ENCODE measurements around the gene ALOX15.
"Not testable (repeated sequence)": the region's sequence is repeated elsewhere in the genome, so short reads cannot be mapped to it uniquely, and the experiment has no call there.

The ALOX15 gene

DNA sequence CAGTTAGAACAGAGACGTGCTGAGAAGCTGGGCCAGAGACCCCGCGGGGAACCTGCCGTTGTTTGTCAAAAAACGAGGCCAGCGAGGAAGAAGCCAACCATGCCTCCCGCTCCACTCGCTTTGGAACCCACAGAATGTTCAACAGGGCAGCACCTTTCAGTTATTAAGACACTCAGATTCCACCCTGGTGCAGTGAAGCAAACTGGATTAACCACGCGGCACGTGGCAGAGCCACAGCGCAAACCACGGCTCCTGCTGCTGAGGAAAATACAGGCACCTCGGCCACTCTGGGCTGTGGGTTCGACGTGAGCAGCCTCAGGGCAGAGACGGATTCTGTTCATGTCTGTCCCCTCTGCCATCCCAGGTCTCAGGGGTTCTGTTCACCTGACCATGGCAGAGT is 24.4 kb downstream of the ALOX15 start:
- no peak for DNase-seq (ENCODE audit: low read depth)

DNA sequence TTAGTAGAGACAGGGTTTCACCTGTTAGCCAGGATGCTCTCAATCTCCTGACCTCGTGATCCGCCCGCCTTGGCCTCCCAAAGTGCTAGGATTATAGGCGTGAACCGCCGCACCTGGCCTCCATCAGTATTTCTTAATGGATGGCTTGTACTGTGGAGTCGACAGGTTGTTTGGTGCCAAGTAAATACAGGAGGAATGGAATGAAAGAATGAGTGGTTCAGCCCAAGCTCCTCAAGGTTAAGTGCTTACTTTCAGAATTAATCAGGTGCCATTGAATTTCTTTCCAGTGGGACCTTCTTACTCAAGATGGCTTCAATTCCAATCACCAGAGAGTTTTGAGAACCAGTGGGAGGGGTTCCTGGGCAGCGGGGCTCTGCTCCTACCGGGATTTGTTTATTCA is 25.0 kb downstream of the ALOX15 start:
- DNase-seq (ENCODE audit: low read depth) = no peak

DNA sequence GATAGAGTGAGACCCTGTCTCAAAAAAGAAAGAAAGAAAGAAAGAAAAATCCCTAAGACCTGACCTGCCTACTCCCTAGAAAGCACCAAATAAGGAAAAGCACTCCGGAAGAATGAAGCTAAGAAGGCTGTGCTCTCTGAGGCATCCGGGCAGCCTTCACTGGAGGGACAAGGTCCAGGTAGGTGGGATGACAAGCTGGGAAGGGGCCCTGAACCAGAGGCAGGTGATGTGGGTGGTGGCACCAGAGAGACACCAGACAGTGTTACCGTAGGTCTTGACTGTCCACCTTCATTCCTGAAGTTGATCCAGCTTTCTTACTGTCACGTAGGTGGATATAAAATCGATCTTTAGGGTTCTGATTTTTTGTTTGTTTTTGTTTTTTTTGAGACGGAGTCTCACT is 30.8 kb downstream of the ALOX15 start:
- DNase-seq (ENCODE audit: low read depth) = no peak

DNA sequence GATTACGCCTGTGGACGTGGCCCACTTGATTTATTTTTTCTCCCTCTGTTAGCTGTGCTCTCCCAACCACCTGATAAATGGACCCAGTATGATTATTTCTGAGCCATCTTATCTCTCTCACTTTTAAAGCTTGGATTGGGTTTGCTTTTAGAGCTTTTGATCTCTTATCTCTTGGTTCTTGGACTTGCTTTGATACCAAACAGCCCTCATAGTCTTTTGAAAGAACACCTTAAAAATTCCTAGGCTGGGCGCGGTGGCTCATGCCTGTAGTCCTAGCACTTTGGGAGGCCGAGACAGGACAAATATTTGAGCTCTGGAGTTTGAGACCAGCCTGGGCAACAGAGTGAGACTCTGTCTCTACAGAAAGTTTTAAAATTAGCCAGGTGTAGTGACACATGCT is 31.3 kb downstream of the ALOX15 start:
- DNase-seq (ENCODE audit: low read depth) = no peak

DNA sequence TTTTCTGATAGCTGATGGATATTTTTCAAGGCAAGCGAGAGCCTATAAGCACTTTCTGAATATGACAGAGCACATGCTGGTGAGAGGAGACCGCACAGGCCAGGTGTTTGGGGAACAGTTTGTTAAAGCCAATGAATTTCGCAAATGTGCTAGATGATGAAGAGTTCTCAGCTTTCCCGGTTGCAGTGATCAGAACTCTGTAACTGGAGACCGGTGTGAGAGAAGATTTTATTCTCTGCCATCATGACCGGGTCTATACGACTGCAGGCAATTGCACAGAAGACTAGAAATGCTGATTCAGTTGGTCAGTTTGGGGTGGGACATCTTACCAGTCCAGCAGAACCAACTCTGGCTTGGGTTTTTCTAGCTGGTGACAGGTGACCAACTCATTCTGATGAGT is 31.7 kb downstream of the ALOX15 start:
- no peak for DNase-seq (ENCODE audit: low read depth)

DNA sequence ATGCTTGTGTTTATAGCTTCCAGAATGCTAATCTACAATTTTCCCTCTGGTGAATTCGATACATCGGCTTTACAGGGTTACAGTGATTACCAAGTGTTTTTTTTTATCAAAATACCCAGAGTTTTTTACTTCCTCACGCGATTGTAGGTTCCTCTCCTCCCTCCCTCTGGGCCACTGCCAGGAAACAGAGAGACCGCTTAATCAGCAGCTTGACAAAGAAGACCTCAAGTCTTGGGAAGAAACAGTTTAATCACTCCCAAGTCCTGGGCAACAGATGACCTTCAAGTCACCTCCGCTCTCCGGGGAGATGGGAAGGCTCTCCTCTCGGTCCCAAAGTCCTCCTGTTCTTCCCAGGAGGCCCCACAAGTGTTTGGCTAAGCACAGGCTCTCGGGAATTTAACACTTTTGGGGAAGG is 33.7 kb downstream of the ALOX15 start:
- no peak for DNase-seq (ENCODE audit: low read depth)

DNA sequence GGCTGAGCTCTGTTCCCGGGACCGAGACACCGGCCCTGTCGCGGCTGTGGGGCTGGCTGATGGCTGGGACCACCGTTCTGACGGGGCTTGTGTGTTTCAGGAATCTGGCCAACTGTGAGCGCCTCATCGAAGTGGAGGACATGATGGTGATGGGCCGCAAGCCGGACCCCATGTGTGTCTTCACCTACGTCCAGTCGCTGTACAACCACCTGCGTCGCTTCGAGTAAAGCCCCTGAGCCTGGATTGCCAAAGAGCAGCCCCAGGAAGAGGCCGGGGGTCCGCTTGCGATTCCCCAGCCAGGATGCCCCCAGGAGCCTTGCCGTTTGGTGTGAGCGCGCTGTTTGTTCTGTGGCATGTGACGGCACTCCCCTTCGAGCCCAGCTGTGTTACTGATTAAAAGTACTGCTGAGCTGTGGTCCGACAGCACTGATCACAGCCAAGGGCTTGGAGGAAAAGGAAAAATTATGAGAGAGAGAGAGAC is 34.2 kb downstream of the ALOX15 start:
- no peak for DNase-seq (ENCODE audit: low read depth)

DNA sequence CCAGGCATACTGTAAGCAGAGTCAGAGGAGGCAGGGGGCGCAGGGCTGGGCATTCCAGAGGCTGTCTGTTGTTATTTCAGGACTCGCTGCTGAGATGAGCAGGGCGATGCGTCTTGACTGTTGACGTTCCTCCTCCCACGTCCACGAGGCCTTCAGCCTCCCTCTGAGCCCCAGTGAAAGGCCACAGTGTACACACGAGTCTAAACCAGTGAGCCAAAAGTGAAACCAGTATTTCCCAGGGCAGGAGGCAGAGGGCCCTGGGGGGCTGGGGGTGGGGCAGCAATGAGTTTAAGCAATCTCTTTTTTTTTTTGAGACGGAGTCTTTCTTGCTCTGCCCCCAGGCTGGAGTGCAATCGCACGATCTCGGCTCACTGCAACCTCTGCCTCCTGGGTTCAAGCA is 35.7 kb downstream of the ALOX15 start:
- DNase-seq (ENCODE audit: low read depth) = no peak

DNA sequence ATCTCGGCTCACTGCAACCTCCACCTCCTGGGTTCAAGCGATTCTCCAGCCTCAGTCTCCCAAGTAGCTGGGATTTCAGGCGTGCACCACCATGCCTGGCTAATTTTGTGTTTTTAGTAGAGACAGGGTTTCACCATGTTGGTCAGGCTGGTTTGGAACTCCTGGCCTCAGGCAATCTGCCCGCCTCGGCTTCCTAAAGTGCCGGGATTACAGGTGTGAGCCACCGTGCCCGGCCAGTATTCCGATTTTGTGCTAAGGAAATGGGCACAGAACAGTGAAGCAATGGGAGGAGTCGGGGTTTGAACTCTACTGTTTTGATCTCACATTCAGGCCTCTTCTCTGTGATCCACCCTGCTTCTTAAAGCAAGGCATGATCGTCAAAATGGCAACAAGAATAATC is 36.7 kb downstream of the ALOX15 start:
- not testable (repeated sequence) for DNase-seq (ENCODE audit: low read depth)

DNA sequence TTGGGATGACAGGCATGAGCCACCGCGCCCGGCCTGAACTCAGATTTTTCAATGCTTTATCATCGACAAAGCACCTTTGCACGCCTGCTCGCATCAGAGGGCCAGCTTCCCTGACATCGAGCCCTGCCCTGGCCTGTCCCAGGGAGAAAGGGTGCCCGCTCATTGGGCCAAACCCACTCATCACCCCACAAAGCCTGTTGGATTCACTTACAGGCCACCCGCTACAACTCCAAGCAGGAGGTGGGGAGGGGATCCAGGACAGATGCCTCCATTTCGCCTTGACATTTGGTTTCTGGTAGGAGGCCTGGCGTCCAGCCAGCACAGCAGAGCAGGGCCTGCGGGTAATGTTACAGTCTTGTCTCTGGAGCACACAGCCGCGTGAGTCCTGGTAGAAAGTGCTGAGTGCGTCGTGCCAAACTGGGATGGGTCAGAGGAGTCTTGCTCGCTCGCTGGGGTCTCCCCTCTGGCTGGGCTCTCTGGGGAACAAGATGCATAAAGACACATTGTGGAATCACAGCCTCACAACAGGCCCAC is 37.3 kb downstream of the ALOX15 start:
- no peak for DNase-seq (ENCODE audit: low read depth)

DNA sequence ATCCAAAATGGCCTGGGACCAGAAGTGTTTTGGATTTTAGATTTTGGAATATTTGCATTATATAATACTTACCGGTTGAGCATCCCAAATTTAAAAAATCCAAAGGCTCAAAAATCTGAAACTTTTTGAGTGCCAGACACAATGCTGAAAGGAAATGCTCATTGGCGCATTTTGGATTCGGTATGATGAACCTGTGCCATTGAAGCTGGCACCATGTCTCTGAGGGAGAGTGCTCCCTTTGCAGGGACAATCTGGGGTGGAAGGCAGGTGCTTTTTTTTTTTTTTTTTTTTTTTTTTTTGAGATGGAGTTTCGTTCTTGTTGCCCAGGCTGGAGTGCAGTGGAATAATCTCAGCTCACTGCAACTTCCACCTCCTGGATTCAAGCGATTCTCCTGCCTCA is 39.4 kb downstream of the ALOX15 start:
- no peak for DNase-seq (ENCODE audit: low read depth)

DNA sequence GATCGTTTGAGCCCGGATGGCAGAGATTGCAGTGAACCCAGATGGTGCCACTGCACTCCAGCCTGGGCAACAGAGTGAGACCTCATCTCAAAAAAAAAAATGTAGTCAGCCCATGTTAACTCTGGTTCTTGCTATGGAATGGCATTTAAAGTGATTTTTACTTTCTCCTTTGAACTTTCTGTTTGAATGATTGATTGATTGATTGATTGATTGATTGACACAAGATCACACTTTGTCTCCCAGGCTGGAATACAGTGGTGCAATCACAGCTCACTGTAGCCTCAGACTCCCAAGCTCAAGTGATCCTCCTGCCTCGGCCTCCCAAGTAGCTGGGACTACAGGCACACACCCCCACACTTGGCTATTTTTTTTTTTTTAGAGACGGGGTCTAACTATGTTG is 40.2 kb downstream of the ALOX15 start:
- DNase-seq (ENCODE audit: low read depth) = no peak

DNA sequence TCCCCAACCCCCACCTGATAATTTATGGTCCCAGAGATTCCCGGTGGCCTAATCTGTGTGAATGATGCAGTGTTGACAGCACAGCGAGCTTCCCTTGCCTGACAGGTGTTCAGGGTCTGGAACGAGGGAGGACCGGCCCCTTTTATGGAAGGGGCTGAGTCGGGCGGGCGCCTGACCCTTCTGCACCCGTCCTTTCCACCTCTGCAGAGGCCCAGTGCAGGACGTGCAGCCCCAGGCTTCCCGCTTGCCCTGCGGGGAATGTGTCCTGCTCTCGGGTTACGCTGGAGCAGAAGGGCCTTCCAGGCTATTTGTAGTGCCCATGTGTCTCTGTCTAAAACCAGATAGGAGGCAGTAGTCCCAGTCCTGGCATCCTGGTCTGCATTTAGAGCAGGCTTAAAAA is 40.9 kb downstream of the ALOX15 start:
- DNase-seq (ENCODE audit: low read depth) = no peak

DNA sequence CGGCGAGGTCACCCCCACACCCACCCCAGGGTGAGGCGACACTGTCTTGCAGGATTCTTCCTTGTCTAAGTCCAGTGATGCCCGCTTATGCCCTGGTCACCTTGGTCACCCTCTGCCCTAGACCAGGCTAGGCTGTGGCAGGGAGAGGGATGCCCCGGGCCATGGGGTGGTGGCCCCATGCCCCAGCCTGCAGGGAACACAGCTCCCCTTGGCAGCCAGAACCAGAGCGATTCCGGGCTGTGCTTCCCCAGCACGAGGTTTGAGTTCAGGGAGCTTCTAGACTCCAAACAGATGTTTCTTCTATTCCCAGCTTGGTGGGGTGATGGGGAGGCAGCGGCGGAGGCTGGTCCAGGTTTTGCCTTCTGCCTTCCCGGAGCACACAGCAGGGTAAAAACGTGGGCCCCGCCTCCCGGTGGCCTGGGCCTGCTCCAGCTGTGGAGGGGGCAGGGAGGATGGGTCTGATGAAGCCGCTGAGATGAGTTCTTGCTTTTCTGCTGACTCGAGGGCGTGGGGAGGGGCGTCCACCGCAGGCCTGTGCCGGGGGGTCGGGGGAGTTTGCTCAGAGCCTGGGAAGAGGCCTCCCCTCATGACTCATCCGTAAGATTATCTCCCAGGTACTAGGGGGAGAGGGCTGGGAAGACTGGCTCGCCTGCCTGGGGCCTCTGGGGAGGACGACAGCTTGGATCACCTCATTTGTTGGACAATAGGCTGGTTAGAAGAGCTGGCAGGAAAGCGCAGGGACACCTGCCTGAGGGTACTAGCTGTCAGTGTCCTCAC is 41.8 kb downstream of the ALOX15 start:
- no peak for DNase-seq (ENCODE audit: low read depth)

DNA sequence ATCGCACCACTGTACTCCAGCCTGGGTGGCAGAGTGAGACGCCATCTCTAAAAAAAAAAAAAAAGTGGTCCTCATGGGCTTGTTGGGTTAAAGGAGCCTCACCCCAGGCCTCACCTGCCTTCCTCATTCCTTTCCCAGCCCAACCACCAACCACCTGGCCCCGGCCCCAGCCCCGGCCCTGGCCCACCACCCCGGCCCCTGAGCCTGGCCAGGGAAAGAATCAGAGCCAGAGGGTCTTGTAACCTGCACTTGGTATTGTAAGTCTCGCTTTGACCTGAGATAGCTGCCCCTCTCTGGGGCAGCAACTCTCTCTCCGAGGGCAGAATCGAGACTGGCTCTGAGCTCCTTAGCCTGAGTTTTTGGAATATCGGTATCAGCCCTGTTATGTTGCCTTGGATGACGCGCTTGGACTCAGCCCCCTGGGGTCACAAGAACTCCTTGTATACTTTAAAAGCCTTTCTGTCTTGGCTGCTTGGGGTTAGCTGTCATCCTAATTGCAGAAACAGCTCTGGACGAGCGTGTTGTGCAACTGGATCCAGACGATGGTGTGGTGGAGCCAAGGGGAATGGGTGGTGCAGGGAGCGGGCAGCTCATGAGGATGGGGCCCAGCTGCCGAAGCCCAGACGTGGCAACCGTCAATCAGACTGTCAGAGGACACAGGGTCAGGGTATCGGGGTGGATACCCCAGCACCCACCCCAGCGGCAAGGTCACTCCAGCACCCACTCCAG is 42.5 kb downstream of the ALOX15 start:
- no peak for DNase-seq (ENCODE audit: low read depth)

DNA sequence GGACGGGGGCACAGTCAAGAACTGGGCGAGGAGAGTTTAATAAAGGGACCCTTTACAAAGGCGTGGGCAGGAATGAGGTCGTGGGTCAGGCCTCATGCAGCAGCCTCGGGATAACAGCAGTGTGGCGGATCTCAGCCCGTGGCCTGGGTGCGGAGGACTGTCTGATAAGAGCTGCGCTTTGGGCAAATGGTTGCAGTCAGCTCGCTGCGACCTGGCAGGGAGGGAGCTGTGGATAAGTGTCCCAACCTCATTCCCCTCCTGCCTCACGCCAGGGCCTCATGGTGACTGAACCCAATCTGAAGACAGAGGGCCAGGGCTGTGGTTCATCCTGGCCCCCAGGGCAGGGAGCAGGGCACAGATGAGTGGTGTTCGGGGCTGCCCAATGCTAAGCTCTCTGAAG is 43.5 kb downstream of the ALOX15 start:
- no peak for DNase-seq (ENCODE audit: low read depth)

DNA sequence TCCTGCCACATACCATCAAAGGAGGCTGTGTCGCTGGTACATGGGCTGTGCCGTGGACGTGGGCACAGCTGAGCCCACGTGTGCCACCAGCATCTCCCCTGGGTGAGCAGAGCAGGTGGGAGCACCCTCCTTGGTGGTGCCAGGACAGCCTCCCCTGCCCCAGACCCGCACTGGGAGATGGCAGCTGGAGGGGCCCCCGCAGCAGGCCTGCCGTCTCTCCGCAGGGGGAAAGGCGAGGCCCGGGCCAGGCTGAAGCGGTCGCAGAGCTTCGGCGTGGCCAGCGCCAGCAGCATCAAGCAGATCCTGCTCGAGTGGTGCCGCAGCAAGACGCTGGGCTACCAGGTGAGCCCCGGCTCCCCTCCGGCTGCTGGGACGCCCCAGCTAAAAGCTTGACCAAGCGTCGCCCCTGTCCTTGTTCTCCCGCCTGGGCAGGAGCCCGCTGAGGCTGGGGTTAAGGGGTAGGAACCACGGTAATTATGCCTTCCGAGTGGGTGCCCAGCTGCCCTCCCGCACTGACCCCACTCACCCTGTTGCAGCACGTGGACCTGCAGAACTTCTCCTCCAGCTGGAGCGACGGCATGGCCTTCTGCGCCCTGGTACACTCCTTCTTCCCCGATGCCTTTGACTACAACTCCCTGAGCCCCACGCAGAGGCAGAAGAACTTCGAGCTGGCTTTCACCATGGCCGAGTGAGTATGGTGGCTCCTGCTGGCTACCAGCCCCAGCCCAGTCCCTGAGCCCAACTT is 44.7 kb downstream of the ALOX15 start:
- no peak for DNase-seq (ENCODE audit: low read depth)

DNA sequence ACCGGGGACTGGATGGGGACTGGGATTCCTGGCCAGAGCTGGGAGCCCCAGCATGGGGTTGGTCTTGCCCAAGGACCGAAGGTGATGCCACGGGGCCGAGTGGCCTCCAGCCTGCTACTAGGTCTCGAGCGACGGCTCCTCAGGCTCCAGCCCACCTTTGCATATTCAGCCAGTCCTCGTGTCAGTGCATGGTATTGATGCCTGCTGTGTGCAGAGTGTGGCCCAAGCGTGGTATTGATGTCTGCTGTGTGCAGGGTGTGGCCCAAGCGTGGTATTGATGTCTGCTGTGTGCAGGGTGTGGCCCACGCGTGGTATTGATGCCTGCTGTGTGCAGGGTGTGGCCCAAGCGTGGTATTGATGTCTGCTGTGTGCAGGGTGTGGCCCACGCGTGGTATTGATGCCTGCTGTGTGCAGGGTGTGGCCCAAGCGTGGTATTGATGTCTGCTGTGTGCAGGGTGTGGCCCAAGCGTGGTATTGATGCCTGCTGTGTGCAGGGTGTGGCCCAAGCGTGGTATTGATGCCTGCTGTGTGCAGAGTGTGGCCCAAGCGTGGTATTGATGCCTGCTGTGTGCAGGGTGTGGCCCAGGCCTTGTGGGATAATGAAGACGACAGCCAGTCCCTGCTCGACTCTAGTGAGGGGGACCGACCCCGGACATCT is 45.7 kb downstream of the ALOX15 start:
- DNase-seq (ENCODE audit: low read depth) = not testable (repeated sequence)

DNA sequence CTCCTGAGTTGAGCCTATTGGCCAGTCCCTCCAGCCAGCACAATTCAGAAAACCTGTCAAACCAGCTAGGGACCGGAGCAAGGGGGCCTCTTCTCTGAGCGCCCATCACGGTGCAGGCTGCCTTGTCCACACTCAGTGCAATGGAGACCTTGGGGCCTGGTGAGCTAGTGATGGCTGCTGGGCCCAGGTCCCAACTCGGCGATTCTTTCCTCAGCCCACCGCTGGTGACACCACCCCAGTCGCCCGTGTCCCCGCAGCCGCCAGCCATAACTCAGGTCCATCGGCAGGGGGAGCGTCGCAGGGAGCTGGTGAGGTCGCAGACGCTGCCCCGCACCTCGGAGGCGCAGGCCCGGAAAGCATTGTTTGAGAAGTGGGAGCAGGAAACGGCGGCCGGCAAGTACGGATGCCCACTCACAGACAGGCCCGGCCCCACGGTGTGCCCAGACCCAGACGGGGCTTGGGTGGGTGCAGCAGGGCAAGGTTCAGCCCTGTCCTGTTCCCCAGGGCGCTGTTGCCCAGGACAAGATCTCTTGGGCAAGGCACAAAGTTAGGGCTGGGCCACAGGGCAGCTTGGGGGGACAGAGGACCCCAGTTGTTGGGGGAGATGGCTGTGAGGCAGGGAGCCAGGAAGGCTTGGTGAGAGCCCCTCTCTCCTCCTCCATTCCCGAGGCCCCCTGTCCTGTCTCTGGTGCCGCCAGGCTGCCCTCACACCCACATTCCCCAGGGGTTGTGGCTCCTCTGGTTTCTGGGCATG is 46.4 kb downstream of the ALOX15 start:
- peak; percentile 26 for DNase-seq (ENCODE audit: low read depth)

DNA sequence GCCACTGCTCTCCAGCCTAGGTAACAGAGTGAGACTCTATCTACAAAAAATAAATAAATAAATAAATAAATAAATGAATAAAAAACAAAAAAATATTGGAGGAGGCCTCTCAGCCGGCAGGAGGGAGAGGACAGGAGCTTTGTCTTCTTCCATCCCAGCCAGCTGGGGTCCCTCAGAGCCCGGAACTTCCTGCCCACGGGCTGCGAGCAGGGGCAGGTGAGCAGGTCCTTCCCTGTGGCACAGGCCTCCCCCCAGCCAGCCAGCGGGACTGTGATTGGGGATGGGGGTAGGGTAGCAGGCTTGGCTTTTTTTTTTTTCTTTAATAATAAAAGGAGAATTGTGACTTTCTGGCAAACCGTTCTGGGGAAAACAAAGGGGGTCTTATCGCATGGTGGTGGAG is 47.1 kb downstream of the ALOX15 start:
- no peak for DNase-seq (ENCODE audit: low read depth)

DNA sequence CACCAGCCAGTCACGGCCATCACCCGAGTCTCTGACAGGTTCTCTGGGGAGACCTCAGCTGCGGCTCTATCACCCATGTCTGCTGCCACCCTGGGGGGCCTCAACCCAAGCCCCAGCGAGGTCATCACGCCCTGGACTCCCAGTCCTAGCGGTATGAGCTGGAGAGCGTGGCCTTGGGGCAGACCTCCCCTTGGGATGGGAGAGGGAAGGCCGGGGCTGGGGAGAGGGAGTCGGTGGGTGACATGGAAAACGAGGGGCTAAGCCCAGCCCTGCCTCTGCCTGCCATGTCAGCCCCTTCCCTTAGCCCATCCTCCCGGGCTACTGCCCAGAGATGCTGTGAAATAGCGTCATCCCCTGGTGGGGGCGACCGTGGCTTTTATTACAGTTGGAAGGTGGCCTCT is 48.5 kb downstream of the ALOX15 start:
- no peak for DNase-seq (ENCODE audit: low read depth)

All from activated T-cell treated with anti-CD3 and anti-CD28 coated beads for 24 hours (primary cell).